Body of pancreas (tissue), 4 donors: Measurements from ENCODE around the gene ADGRG3.

ENCODE experiments used
- POLR2A ChIP-seq, 3 donors: fragments of 450-650 bp; IDR thresholded peaks; one replicate each; pipeline ENCODE4 v1.6.1; 2016; ENCODE audit warnings: antibody characterized with exemption in 3 of 3, mild to moderate bottlenecking in 2 of 3
- TF ChIP-seq, protein P1 (sequence below), 7 experiments: fragments of 450-650 bp in 4 of 7; fragments of 200-600 bp in 3 of 7; sonication (generic) in 3 of 7; IDR thresholded peaks; one replicate each; pipeline ENCODE4 v1.5.1; 2016 to 2019; ENCODE audit warnings: antibody characterized with exemption in 7 of 7

DNA sequence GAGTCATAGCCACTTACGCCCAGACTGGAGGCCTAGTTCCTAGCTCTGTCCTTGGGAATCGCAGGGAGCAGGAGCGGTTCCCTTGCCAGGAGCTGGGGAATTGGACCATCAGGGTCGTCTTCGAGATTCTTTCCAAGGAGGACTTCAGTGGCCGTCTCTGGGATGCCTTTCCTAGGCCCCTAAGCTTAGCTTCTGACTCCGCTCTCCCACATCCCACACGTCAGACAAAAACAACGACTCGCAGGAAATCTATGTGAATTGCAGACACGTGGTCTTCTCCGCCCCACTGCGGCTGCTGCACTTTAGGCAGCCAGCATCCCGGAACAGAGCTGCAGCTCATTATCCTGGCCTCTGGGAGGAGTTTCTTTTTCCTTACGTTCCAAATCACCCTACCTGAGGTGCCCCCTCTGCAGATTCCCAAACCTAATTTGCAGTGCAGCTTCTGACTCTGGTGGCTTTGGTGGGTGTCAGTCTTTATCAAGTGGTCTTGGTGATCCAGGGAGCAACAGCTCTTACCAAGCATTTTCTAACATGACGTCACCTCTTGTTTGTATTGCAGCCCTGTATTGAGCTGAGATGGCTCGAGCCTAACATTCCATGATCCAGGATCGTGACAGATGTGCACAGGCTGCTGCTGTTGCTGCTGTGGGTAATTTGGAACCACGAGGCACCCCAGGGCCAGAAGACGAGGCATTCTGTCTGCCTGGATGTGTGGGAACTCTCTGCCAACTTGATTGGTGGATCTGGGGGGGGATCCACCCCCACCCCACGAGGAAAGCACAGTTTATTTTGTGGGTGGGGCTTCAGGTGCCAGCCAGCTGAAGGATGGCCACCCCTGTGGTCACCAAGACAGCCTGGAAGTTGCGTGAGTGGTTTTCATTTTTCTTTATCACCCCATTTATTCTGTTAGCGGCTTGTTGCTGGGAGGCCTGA lies 68.6 kb downstream of the ADGRG3 start:
- TF ChIP-seq, protein P1, sequence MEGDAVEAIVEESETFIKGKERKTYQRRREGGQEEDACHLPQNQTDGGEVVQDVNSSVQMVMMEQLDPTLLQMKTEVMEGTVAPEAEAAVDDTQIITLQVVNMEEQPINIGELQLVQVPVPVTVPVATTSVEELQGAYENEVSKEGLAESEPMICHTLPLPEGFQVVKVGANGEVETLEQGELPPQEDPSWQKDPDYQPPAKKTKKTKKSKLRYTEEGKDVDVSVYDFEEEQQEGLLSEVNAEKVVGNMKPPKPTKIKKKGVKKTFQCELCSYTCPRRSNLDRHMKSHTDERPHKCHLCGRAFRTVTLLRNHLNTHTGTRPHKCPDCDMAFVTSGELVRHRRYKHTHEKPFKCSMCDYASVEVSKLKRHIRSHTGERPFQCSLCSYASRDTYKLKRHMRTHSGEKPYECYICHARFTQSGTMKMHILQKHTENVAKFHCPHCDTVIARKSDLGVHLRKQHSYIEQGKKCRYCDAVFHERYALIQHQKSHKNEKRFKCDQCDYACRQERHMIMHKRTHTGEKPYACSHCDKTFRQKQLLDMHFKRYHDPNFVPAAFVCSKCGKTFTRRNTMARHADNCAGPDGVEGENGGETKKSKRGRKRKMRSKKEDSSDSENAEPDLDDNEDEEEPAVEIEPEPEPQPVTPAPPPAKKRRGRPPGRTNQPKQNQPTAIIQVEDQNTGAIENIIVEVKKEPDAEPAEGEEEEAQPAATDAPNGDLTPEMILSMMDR (IDR thresholded peaks at IDR 0.05), result peak in 2 of 7 experiments; percentile 26 to 37
- no peak for TF ChIP-seq POLR2A (IDR thresholded peaks at IDR 0.05)
